UCSD-AML1 (cell line): Measurements from ENCODE around the gene TMTC2.
A peak's percentile ranks its signal among the peaks of the same experiment; 100 is the strongest.
"Not testable (repeated sequence)": the region's sequence is repeated elsewhere in the genome, so short reads cannot be mapped to it uniquely, and the experiment has no call there.

Experiments used
- DNase-seq: peaks from one replicate; lab custom pipeline; 2025; ENCODE audit not compliant: unreplicated experiment; lab: John Stamatoyannopoulos, UW

The TMTC2 gene

GRCh38 chr12:82838827-82839226 lies 152.1 kb downstream of the TMTC2 start:
- no peak for DNase-seq

- no peak for DNase-seq
Measured at GRCh38 chr12:82839796-82840195, 153.1 kb downstream of the TMTC2 start.

GRCh38 chr12:82841487-82841904 lies 154.8 kb downstream of the TMTC2 start:
- DNase-seq = no peak

GRCh38 chr12:82842480-82842879 lies 155.8 kb downstream of the TMTC2 start:
- DNase-seq = no peak

- DNase-seq = not testable (repeated sequence)
Measured at GRCh38 chr12:82845076-82845475, 158.4 kb downstream of the TMTC2 start.

- DNase-seq = no peak
Measured at GRCh38 chr12:82848845-82849244, 162.1 kb downstream of the TMTC2 start.

- DNase-seq = no peak
Measured at GRCh38 chr12:82852529-82852928, 165.8 kb downstream of the TMTC2 start.

GRCh38 chr12:82855872-82856271 lies 169.2 kb downstream of the TMTC2 start:
- no peak for DNase-seq

- peak; percentile 4 for DNase-seq
Measured at GRCh38 chr12:82857276-82857675, 170.6 kb downstream of the TMTC2 start.

GRCh38 chr12:82857911-82858533 lies 171.3 kb downstream of the TMTC2 start:
- DNase-seq = no peak

- no peak for DNase-seq
Measured at GRCh38 chr12:82858534-82858917, 171.8 kb downstream of the TMTC2 start.

GRCh38 chr12:82862069-82862841 lies 175.5 kb downstream of the TMTC2 start:
- DNase-seq = no peak

- DNase-seq = no peak
Measured at GRCh38 chr12:82862876-82863649, 176.4 kb downstream of the TMTC2 start.

- DNase-seq = no peak
Measured at GRCh38 chr12:82866227-82866775, 179.6 kb downstream of the TMTC2 start.

GRCh38 chr12:82866946-82867345 lies 180.2 kb downstream of the TMTC2 start:
- no peak for DNase-seq

- no peak for DNase-seq
Measured at GRCh38 chr12:82867762-82868500, 181.2 kb downstream of the TMTC2 start.

- DNase-seq = no peak
Measured at GRCh38 chr12:82870771-82871377, 184.2 kb downstream of the TMTC2 start.

GRCh38 chr12:82872088-82872487 lies 185.4 kb downstream of the TMTC2 start:
- DNase-seq = no peak

- DNase-seq = no peak
Measured at GRCh38 chr12:82873309-82873708, 186.6 kb downstream of the TMTC2 start.

- DNase-seq = no peak
Measured at GRCh38 chr12:82873951-82874350, 187.2 kb downstream of the TMTC2 start.
